ENCODE measurements around the gene JUND. TPM values are rescaled to one million over a fixed set of nuclear protein-coding genes. Genes with fewer than 3 reads are reported as not detected.
"Not testable (repeated sequence)": the region's sequence is repeated elsewhere in the genome, so short reads cannot be mapped to it uniquely, and the experiment has no call there.

The JUND gene
- 37.7 and 56.6 TPM in 2 replicates for total RNA-seq (2014; rRNA removed; shearing (Covaris generic))
- polyA plus RNA-seq (2014; cell fraction: nucleus; rRNA removed): 36.4 and 65.2 TPM in 2 replicates

- DNase-seq (ENCODE audit: extremely low read depth, low read depth): peak; percentile 92
Measured at GRCh38 chr19:18281082-18282020, at the start of gene JUND. TSS of gene JUND (minus strand) at chr19:18281622. CDS start at chr19:18281484, 138 bp downstream.

DNA sequence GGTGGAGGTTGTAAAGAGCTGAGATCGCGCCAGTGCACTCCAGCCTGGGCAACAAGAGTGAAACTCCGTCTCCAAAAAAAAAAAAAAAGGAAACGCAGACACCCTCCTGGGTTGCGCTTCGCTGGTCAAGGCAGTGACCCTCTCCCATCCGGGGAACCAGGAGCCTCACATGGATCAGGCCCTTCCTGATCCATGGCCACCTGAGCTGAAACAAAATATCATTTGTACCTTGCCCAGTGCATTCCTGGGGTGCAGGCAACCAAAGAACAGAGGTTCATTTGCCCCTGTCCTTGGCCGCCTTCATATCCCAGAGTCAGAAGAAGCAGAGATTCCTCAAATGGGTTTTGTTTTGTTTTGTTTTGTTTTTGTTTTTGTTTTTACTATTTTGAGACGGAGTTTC, 49.4 kb upstream of the JUND start:
- DNase-seq (ENCODE audit: extremely low read depth, low read depth): no peak

GRCh38 chr19:18329035-18329376, 47.6 kb upstream of the JUND start:
- no peak for DNase-seq (ENCODE audit: extremely low read depth, low read depth)

- peak; percentile 93 for DNase-seq (ENCODE audit: extremely low read depth, low read depth)
Measured at GRCh38 chr19:18328340-18329034, 47.1 kb upstream of the JUND start.

GRCh38 chr19:18326772-18327171, 45.4 kb upstream of the JUND start:
- no peak for DNase-seq (ENCODE audit: extremely low read depth, low read depth)

GRCh38 chr19:18324373-18324731, 42.9 kb upstream of the JUND start:
- DNase-seq (ENCODE audit: extremely low read depth, low read depth): not testable (repeated sequence)

GRCh38 chr19:18322759-18323460, 41.5 kb upstream of the JUND start, which contains the start of gene LSM4:
TSS of gene LSM4 (minus strand) at chr19:18323076. CDS start at chr19:18323020, 56 bp downstream.
- DNase-seq (ENCODE audit: extremely low read depth, low read depth): peak; percentile 93

DNA sequence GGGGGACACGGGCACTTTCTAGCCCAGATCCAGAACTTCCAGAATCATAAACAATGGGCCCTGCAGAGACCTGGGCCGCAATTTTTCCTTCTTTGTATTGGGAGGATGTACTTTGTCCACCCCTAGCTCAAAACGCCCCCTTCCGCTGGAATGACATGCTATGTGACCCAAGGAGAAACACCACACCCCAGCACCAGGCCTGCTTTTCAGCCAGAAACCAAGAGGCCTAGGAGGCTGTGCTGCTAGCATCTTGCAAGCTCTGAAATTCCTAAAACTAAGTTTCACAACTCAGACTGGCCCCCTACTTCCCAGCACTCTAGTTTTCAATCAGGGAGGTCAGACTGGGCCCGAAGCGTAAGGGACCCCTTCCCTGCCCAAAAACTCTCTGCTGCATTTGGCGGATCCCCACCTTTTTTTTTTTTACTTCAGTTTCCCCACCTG, 40.9 kb upstream of the JUND start:
- no peak for DNase-seq (ENCODE audit: extremely low read depth, low read depth)

GRCh38 chr19:18321734-18322102, 40.3 kb upstream of the JUND start:
- DNase-seq (ENCODE audit: extremely low read depth, low read depth): no peak

- DNase-seq (ENCODE audit: extremely low read depth, low read depth): no peak
Measured at GRCh38 chr19:18320865-18321733, 39.7 kb upstream of the JUND start.

- DNase-seq (ENCODE audit: extremely low read depth, low read depth): no peak
Measured at GRCh38 chr19:18319591-18320135, 38.2 kb upstream of the JUND start.

- no peak for DNase-seq (ENCODE audit: extremely low read depth, low read depth)
Measured at GRCh38 chr19:18317961-18318800, 36.8 kb upstream of the JUND start.

DNA sequence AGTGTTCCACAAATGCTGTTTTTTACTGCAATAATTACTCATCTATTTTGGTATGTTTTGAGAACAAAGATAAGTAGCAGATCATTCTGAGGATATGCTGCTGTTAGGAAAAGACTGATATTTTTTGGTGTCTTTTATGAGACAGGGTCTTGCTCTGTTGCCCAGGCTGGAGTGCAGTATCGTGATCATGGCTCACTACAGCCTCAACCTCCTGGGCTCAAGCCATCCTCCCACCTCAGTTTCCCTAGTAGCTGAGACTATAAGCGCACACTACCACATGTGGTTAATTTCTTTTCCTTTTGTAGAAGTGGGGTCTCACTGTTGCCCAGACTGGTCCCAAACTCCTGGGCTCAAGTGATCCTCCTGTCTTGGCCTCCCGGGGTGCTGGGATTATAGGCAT, 32.0 kb upstream of the JUND start:
- DNase-seq (ENCODE audit: extremely low read depth, low read depth): no peak

DNA sequence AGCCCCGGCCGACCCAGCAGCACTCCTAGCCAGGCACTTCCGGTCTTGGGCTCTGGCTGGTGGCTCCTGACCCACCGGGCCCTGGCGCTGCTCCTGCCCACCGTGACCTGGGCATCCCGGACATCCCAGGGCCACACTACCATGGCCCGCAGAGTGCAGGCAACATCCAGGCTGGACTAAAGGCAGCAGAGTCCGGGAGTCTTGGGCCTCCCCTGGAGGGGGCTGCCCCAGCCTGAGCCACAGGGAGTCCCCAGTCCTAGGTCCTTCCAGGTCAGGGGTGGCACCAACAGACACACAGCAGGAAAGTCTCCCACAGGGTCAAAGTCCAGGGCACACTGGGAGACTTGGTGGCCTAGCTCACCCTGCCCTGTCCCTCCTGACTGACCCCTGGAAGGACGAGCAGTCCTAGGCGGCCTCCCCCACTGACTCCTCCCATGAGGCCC, 30.7 kb upstream of the JUND start:
- DNase-seq (ENCODE audit: extremely low read depth, low read depth): no peak

- DNase-seq (ENCODE audit: extremely low read depth, low read depth): no peak
Measured at GRCh38 chr19:18311502-18312091, 30.2 kb upstream of the JUND start.

- DNase-seq (ENCODE audit: extremely low read depth, low read depth): no peak
Measured at GRCh38 chr19:18310966-18311365, 29.5 kb upstream of the JUND start.

DNA sequence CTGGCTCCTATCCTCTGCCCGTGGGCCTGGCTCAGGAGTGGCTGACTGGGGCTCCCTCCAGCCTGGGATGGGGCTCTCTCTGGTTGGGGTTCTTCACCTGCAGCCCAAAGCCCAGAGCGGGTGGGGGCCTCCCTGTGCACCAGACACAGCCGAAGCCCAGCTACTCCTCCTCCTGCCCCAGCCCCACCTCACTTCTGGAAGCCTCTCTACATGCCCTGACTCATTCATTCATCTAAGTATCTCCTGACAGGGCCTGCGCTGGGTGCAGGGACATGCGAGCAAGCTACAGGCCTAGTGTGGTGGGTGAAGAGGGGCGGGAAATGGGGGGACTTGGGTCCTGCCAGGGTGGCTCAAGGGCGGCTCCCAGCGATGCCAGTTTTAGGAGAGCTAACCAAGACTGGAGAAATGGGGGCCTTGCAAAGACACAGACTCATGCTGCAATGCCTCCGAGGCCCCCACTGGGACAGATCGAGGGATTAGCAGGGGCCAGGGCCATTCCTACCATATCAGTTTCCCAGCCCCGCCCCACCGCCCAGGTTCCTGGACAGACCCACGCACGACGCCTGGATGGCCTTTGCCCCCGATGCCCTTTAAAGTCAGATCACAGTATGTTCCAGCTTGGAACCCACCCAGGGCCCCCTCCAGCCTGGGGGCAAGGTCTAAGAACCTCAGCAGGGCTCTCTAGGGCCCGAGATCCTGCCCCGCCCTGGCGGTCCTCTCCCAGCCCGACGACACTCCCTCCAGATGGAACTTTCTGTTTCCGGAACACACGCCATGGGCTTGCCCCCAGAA, 28.9 kb upstream of the JUND start:
- no peak for DNase-seq (ENCODE audit: extremely low read depth, low read depth)

Measured in NCI-H460 (cell line).